Measurements from ENCODE around the gene IL10RB.

- TF ChIP-seq CTCF (IDR thresholded peaks at IDR 0.05) (no peak), JUNB (IDR thresholded peaks at IDR 0.05) (no peak), HOXA7 (CRISPR knock-in tag; IDR thresholded peaks at IDR 0.05) (no peak), EP300 (IDR thresholded peaks at IDR 0.05) (no peak), ZSCAN20 (CRISPR knock-in tag; IDR thresholded peaks at IDR 0.05) (no peak), RFX5 (IDR thresholded peaks at IDR 0.05) (no peak), USF2 (IDR thresholded peaks at IDR 0.05) (no peak), NR3C1 (IDR thresholded peaks at IDR 0.05) (no peak), POLR2A (IDR thresholded peaks at IDR 0.05; ENCODE audit: low read length) (no peak), BCL3 (IDR thresholded peaks at IDR 0.05) (no peak)
Observed at GRCh38 chr21:33286600-33287456, 20.7 kb downstream of the IL10RB start.

Measured in A549 (cell line).